ENCODE measurements around the gene LHX6.

Gene LHX6

DNA sequence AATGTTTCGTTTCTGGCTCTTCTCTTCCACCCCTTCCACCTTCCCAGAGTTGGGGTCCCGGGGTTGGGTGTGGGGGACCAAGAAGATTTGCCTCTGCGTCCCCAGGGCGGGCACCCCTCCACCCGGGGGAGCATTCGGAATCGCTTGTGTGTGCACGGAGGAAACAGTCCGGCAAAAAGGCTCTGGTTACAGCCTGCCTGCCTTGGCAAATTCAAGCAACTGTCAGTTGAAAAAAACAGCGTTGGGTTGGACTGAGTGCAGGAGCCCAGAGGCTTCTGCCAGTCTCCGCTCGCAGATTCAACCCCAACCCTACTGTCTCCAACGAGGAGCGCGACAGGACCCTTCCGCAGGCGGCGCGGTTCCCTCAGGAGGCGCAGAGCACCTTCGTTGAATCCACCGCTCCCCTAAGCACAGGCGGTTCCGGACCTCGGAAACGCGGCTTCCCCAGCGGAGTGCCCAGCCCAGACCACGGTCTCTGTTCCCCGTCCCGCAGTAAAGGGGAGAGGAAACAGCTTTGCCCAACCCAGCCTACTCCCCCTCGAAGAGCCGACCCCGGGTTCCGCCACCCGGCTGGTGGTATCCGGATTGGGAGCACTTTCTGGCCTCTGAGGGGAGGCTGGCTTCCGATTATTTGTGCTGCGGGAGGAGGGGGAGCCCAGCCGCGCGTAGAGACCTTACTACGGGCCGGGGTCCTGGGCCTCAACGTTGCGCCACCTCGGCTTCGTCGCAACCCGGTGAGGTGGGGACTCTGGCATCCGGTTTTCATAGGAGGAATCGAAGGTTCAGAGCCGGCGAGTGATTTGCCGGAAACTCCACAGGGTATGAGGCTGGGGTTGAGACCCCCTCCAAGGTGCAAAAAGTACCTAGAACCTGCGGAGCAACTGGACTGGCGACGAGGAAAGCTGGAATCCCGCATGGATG, 9.6 kb downstream of the LHX6 start:
- no peaks in the 10 kb centered on the region for H3F3A ChIP-seq (ENCODE audit: insufficient read depth, low read length)
- no peaks in the 10 kb centered on the region for H3K9me3 ChIP-seq (replicated peaks; ENCODE audit: insufficient read depth, low read length)
- H3K27ac ChIP-seq (ENCODE audit: low read length): no peak overlapping the region
- H3K4me3 ChIP-seq (ENCODE audit: low read length): no peak overlapping the region
- no peak for DNase-seq
- H3K9ac ChIP-seq (ENCODE audit: low read length): no peak overlapping the region
- no peaks in the 10 kb centered on the region for H3K79me2 ChIP-seq (ENCODE audit: low read length)
- H3K36me3 ChIP-seq (replicated peaks; ENCODE audit: insufficient read depth, low read length): no peaks in the 10 kb centered on the region
- no peaks in the 10 kb centered on the region for H3K4me1 ChIP-seq (ENCODE audit: low read length)
- TF ChIP-seq EZH2 (optimal IDR thresholded peaks at IDR 0.05; ENCODE audit: low read depth, low read length): no peak
- TF ChIP-seq, protein P1, sequence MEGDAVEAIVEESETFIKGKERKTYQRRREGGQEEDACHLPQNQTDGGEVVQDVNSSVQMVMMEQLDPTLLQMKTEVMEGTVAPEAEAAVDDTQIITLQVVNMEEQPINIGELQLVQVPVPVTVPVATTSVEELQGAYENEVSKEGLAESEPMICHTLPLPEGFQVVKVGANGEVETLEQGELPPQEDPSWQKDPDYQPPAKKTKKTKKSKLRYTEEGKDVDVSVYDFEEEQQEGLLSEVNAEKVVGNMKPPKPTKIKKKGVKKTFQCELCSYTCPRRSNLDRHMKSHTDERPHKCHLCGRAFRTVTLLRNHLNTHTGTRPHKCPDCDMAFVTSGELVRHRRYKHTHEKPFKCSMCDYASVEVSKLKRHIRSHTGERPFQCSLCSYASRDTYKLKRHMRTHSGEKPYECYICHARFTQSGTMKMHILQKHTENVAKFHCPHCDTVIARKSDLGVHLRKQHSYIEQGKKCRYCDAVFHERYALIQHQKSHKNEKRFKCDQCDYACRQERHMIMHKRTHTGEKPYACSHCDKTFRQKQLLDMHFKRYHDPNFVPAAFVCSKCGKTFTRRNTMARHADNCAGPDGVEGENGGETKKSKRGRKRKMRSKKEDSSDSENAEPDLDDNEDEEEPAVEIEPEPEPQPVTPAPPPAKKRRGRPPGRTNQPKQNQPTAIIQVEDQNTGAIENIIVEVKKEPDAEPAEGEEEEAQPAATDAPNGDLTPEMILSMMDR (IDR thresholded peaks at IDR 0.05; ENCODE audit: low read length): no peak
- no peak for TF ChIP-seq EZH2phosphoT487 (IDR thresholded peaks at IDR 0.05; ENCODE audit: low read length)
- no peaks in the 10 kb centered on the region for H3K9me2 ChIP-seq (replicated peaks; ENCODE audit: insufficient read depth, low read length)
- no peak overlapping the region for H2AFZ ChIP-seq (ENCODE audit: low read length)
- H3K4me2 ChIP-seq (ENCODE audit: low read depth, low read length): no peak overlapping the region
- H3K27me3 ChIP-seq (replicated peaks; ENCODE audit: insufficient read depth, low read length): peaks cover 41% of the 10 kb centered on the region
- no peaks in the 10 kb centered on the region for H4K20me1 ChIP-seq (ENCODE audit: insufficient read depth, low read length)

DNA sequence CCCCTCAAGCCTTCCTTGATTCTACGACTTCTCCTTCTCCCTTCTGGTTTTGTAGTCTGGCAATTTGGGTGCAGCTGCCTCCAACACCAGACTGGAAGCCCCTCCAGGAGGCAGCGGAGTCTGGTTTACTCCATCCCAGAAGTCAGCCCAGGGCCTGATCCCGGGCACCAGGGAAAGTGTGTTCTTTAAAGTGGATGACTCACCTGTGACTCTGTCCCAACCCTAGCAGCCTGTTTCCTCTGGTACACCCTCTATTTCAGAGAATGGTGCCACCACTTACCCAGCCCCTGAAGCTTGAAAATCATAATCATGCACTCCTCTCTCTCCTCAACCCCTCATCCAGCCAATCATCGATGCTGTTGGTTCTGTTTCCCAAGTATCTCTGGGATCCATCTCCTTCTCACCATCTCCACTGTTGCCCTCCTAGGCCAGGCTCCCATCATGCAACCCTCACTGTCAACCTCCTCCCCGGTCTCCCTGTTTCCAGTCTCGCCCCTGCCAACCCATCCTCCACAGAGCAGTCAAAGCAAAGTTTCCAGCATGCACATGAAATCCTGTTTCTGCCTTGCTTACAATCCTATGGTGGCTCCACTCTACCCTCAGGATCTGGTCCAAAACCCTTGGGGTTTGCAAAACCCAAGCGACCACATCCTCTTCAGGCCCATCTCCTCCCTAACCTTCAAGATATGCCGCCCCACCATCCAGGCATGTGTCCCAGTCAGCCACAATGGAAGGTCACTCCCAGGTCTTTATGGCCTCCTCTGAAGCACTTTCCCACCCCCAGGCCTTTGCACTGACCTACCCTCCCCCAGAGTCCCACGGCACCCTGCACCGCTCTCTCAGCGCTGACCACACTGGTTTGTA, 10.5 kb downstream of the LHX6 start:
- Histone ChIP-seq H3K9me3 (replicated peaks; ENCODE audit: insufficient read depth, low read length) (no peaks in the 10 kb centered on the region), H3K79me2 (ENCODE audit: low read length) (no peaks in the 10 kb centered on the region), H3K27me3 (replicated peaks; ENCODE audit: insufficient read depth, low read length) (peaks cover 42% of the 10 kb centered on the region), H3F3A (ENCODE audit: insufficient read depth, low read length) (no peaks in the 10 kb centered on the region), H3K27ac (ENCODE audit: low read length) (no peak overlapping the region), H3K4me3 (ENCODE audit: low read length) (no peak overlapping the region), H3K9ac (ENCODE audit: low read length) (no peak overlapping the region), H3K36me3 (replicated peaks; ENCODE audit: insufficient read depth, low read length) (no peaks in the 10 kb centered on the region), H3K9me2 (replicated peaks; ENCODE audit: insufficient read depth, low read length) (no peaks in the 10 kb centered on the region), H3K4me1 (ENCODE audit: low read length) (no peaks in the 10 kb centered on the region), H3K4me2 (ENCODE audit: low read depth, low read length) (no peak overlapping the region), H4K20me1 (ENCODE audit: insufficient read depth, low read length) (no peaks in the 10 kb centered on the region), H2AFZ (ENCODE audit: low read length) (no peak overlapping the region)
- DNase-seq: no peak
- TF ChIP-seq EZH2 (optimal IDR thresholded peaks at IDR 0.05; ENCODE audit: low read depth, low read length): no peak
- no peak for TF ChIP-seq EZH2phosphoT487 (IDR thresholded peaks at IDR 0.05; ENCODE audit: low read length)
- TF ChIP-seq, protein P1 (IDR thresholded peaks at IDR 0.05; ENCODE audit: low read length): no peak

DNA sequence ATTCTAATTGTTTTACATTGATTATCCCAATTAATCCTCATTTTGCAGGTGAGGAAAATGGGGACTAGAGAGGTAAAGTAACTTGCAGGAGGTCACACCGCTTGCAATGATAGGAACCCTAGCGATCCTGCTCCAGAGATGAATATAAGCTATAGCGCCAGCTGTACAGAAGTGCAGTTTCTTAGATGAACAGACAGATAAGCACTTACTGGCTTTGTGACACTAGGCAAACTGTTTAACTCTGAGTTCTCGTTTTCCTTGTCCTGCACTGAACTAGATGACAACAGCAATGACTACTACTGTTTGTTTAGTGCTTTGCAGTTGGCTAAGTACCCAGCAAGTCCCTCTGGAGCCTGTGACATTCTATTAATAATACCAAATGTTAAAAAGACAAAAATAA, 11.1 kb downstream of the LHX6 start:
- peaks cover 42% of the 10 kb centered on the region for H3K27me3 ChIP-seq (replicated peaks; ENCODE audit: insufficient read depth, low read length)
- no peak overlapping the region for H3K27ac ChIP-seq (ENCODE audit: low read length)
- no peak overlapping the region for H3K9ac ChIP-seq (ENCODE audit: low read length)
- H4K20me1 ChIP-seq (ENCODE audit: insufficient read depth, low read length): no peaks in the 10 kb centered on the region
- no peak for DNase-seq
- no peaks in the 10 kb centered on the region for H3K36me3 ChIP-seq (replicated peaks; ENCODE audit: insufficient read depth, low read length)
- H2AFZ ChIP-seq (ENCODE audit: low read length): no peak overlapping the region
- no peaks in the 10 kb centered on the region for H3K79me2 ChIP-seq (ENCODE audit: low read length)
- H3K4me2 ChIP-seq (ENCODE audit: low read depth, low read length): no peak overlapping the region
- H3K4me1 ChIP-seq (ENCODE audit: low read length): no peaks in the 10 kb centered on the region
- no peaks in the 10 kb centered on the region for H3F3A ChIP-seq (ENCODE audit: insufficient read depth, low read length)
- TF ChIP-seq, protein P1 (IDR thresholded peaks at IDR 0.05; ENCODE audit: low read length): no peak
- no peak for TF ChIP-seq EZH2 (optimal IDR thresholded peaks at IDR 0.05; ENCODE audit: low read depth, low read length)
- no peak for TF ChIP-seq EZH2phosphoT487 (IDR thresholded peaks at IDR 0.05; ENCODE audit: low read length)
- H3K4me3 ChIP-seq (ENCODE audit: low read length): no peak overlapping the region
- H3K9me2 ChIP-seq (replicated peaks; ENCODE audit: insufficient read depth, low read length): no peaks in the 10 kb centered on the region
- no peaks in the 10 kb centered on the region for H3K9me3 ChIP-seq (replicated peaks; ENCODE audit: insufficient read depth, low read length)

All from MM.1S (cell line).